ENCODE data around the gene TMEM190. TPM values are rescaled to one million over a fixed set of nuclear protein-coding genes. Genes with fewer than 3 reads are reported as not detected.
A peak's percentile ranks its signal among the peaks of the same experiment; 100 is the strongest.

The TMEM190 gene
- total and polyA plus RNA-seq, 9 of the 15 experiments (the other 6 are each of a cell fraction or from before 2014, with no cell fraction given): not detected

- TF ChIP-seq FOXO4 (CRISPR knock-in tag; IDR thresholded peaks at IDR 0.05): no peak
- no peak for TF ChIP-seq KLF1 (tag; IDR thresholded peaks at IDR 0.05)
- TF ChIP-seq HCFC1 (IDR thresholded peaks at IDR 0.05; ENCODE audit: low read depth, low read length): peak; percentile 66
- TF ChIP-seq EWSR1 (IDR thresholded peaks at IDR 0.05; ENCODE audit: borderline replicate concordance, low read depth, partially characterized antibody): no peak
- TF ChIP-seq MCM2 (IDR thresholded peaks at IDR 0.05; ENCODE audit: low read depth): no peak
- no peak for TF ChIP-seq ZNF644 (tag; IDR thresholded peaks at IDR 0.05; ENCODE audit: low read depth)
- no peak for TF ChIP-seq E2F4 (CRISPR knock-in tag; IDR thresholded peaks at IDR 0.05; ENCODE audit: low read depth)
- no peak for TF ChIP-seq ZNF780A (CRISPR knock-in tag; IDR thresholded peaks at IDR 0.05)
- TF ChIP-seq SLC30A9 (CRISPR knock-in tag; IDR thresholded peaks at IDR 0.05): no peak
- no peak for TF ChIP-seq CHD7 (IDR thresholded peaks at IDR 0.05; ENCODE audit: low read depth, low read length)
- no peak for TF ChIP-seq DIDO1 (tag; IDR thresholded peaks at IDR 0.05; ENCODE audit: low read depth)
- TF ChIP-seq ZNF695 (CRISPR knock-in tag; IDR thresholded peaks at IDR 0.05): no peak
- TF ChIP-seq TAF7 (tag; IDR thresholded peaks at IDR 0.05): peak; percentile 99
These were observed 9.3 kb downstream of the TMEM190 start, which contains the start of gene RPL28 (continued) for GRCh38 chr19:55385724-55386492.

Data from K562 (cell line).